NCI-H1092 treated with DMSO at 0.1 percent for 48 hours (cell line): ENCODE measurements around the gene LHX4.
A peak's percentile ranks its signal among the peaks of the same experiment; 100 is the strongest.

Experiments used
- DNase-seq: peaks from one replicate; lab custom pipeline; 2025; lab: John Stamatoyannopoulos, UW

The LHX4 gene

GRCh38 chr1:180229483-180230415 is at the start of gene LHX4:
Gene LHX4, plus strand, starts transcription at chr1:180230264. Its CDS starts 266 bp downstream, at chr1:180230530.
- DNase-seq: peak; percentile 40

DNA sequence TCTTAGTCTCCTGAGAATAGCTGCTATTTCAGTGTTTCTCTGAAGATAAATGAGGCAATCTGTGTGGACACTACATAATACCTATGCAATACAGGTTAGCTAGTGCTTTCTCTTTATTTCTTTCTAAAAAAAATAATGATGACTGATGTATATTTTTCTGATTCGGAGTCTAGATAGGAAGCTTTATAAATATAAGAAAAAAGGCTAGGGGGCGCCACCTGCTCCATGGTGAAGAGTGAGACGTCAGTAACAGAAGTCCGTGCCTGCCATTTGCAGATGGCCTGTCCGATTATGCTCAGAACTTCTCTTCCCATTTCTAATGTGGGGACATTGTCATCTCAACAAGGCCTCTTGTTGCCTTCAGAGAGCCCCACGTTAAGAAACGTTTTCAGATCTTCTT is 49.0 kb upstream of the LHX4 start:
- DNase-seq: peak; percentile 18

DNA sequence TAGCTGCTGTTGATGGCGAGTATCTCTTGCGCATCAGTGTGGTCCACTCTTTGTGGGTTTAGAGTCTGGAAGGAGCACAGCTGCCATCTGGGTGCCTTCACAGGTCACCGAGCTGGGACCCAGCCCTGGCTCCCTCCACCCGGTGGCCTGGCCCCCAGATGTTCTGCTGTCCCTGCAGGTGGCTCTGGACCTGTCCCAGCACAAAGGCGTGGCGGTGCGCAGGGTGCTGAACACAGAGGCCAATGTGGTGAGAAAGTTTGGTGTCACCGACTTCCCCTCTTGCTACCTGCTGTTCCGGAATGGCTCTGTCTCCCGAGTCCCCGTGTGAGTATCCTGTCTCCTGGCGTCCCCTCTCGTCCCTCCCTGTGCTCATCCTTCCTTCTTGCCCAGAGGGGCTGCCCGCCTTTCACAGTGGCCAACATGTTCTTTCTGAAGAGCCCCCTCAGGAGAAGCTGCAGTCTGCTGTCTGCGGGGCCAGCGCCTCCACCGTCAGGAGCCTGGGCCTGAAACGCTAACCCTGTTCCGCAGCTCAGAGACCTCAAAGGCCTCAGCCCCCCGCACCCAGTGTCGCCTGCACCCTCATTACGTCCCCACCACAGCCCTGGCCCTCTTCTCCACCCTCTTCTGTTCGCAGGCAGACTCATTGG is 47.9 kb upstream of the LHX4 start:
- DNase-seq: no peak

GRCh38 chr1:180182643-180183311 is 47.3 kb upstream of the LHX4 start:
- DNase-seq: peak; percentile 43

- no peak for DNase-seq
Measured at GRCh38 chr1:180183426-180183825, 46.6 kb upstream of the LHX4 start.

GRCh38 chr1:180184041-180184440 is 46.0 kb upstream of the LHX4 start:
- no peak for DNase-seq

GRCh38 chr1:180185281-180185680 is 44.8 kb upstream of the LHX4 start:
- no peak for DNase-seq

- DNase-seq: no peak
Measured at GRCh38 chr1:180185971-180186645, 44.0 kb upstream of the LHX4 start.

GRCh38 chr1:180186831-180187230 is 43.2 kb upstream of the LHX4 start:
- no peak for DNase-seq

- no peak for DNase-seq
Measured at GRCh38 chr1:180187626-180188025, 42.4 kb upstream of the LHX4 start.

DNA sequence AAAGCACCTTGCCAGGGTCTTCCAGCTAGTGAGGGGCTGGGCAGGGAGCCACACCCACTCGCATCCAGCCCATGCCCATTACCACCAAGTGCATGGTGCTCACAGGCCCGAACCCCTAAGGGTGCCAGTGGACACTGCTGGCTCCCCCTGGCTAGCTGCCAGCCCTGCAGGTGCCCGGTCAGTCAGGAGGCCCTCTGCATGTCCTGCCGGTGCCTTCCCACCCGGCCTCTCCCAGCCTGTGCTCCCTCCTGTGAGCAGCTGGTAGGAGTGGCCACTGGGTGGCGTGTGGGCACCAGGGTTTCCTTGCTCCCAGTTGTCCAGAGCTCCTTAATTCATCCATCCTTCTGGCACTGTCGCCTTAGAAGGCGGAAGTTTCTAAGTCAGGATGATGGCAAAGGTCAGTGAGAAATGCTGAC is 42.0 kb upstream of the LHX4 start:
- peak; percentile 72 for DNase-seq

- DNase-seq: no peak
Measured at GRCh38 chr1:180188684-180189175, 41.3 kb upstream of the LHX4 start.

DNA sequence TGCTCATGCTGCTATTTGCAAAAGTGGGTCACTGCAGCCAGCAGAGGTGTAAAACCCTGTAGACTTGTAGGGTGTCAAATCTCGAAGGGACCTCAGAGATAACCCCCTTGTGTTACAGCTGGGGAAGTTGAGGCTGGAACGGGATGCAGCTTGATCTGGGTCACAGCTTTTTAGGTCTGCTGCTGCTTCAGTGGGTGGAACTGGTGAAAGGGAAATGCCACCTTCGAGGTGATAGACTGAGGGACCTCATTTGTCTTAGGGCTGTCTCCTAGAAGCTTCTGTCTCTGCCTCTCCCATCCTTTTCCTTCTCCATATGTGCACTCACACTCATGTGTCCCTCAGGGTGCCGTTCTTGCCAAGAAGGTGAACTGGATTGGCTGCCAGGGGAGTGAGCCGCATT is 40.0 kb upstream of the LHX4 start:
- DNase-seq: no peak

DNA sequence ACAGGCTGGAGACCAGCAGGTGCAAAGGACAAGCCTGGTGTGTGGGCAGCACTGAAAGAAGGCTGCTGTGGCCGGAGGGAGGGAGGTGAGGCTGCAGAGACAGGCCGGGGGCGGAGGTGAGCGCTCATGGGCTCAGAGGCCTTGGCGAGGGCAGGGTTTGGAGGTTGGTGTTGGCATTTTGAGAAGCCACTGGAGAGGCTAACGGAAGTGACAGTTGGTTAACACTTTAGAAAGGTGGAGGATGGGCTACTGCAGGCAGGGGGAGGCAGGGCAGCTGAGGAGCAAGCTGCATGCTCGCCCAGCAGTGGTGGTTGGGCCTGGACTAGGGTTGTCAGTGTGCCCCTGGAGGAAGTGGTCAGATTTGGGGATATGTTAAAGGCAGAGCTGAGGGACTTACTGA is 37.9 kb upstream of the LHX4 start:
- no peak for DNase-seq

DNA sequence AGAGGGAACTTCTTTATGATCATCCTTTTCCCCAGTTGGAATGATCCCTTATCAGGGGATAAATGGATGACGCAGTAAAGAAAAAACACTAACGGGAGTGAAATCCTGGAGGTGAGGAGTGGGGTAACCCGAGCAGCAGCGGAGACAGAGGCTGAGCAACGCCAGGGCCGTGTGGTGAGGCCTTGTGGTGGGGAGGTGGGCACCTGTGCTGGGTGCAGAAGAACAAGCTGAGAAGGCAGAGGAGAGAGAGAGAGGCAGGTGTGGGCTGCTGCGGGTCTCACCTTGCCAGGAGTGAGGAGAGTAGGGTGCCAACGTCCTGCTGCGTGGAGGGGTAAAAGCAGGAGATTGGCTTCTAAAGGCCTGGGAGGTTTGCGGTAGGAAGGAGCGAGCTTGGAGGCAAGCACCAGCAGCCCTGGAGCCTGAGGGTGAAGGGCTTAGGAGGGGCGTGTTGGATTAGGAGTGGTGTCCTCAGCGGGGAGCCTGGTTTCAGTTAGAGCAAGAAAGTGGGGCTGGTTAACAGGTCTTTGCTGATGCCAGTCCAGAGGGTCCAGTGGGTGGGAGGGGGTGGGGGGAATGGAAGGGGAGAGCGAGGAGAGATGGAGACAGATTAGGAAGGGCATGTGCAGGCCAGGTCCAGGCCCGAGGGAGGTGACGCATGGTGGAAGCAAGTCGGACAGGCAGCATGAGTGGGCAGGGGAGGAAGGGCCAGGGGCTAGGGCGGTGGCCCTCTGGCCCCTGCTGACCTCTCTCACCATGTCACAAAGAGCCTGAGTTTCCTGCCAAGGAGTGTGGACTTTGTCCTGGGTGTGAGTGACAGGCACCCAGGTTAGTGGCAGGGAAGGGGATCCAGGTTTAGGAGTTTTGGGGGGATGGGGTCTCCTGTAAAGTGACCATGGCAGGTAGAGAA is 36.7 kb upstream of the LHX4 start:
- DNase-seq: no peak

- no peak for DNase-seq
Measured at GRCh38 chr1:180194048-180194425, 36.0 kb upstream of the LHX4 start.

GRCh38 chr1:180194546-180195207 is 35.4 kb upstream of the LHX4 start:
- DNase-seq: no peak

DNA sequence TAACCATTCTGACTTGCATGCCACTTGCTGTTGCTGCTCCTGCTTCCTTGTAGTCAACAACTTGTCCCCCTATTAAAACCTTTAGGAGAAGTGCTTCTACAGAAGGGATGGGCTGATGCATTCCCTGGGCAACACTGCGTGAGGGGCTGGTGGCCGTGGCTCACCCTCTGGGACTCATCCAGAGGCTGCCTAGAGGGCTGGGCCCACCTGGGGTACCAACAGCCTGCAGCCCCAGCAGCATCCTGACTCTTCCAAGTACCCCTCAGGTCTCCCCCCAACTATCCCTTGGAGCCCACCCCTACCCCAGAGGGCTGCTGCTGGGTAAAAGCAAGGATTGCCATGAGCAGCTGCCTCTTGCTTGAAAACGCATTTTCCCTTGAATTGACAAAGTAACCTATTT is 34.7 kb upstream of the LHX4 start:
- no peak for DNase-seq

GRCh38 chr1:180195916-180196315 is 34.1 kb upstream of the LHX4 start:
- no peak for DNase-seq

- DNase-seq: no peak
Measured at GRCh38 chr1:180196436-180197003, 33.5 kb upstream of the LHX4 start.
